Pulmonary artery endothelial cell (primary cell): ENCODE data around the gene SHC2. TPM values are rescaled to one million over a fixed set of nuclear protein-coding genes. Genes with fewer than 3 reads are reported as not detected.
"Not testable (repeated sequence)": the region's sequence is repeated elsewhere in the genome, so short reads cannot be mapped to it uniquely, and the experiment has no call there.

Source experiments
- DNase-seq: peaks from one replicate; pipeline ENCODE4 v3.0.0-alpha.2; 2011; ENCODE audit warnings: low read depth, low spot score
- total RNA-seq: library from RNA; depleted of rRNA; stranded (reverse); fragments of >200 nt; gene quantifications from 2 replicates; pipeline ENCODE4 v1.2.3, GENCODE V29; 2014

Gene SHC2
- total RNA-seq, 1 donor from 2014 or later = 4.7 TPM

DNA sequence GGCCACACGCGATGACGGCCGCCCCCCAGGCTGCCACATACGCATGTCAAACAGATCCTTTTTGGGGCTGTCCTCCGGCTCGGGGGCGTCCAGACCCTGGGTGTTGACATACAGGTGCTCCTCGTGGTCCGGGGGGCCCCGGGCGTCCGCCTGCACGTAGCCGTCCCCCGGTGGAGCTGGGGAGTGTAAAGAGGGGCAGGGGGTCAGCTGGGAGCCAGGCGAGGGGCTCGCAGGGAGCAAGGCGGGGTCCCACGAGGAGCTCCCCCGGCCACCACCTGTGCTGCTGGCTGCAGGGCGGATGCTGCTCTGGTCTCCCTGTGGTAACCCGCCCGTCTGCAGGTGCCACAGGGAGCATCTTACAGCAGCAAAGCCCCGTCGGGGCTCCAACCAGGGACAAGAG, 35.8 kb downstream of the SHC2 start:
- DNase-seq = no peak

GRCh38 chr19:424546-424945, 36.3 kb downstream of the SHC2 start:
- no peak for DNase-seq

GRCh38 chr19:423691-424466, 37.0 kb downstream of the SHC2 start:
- no peak for DNase-seq

DNA sequence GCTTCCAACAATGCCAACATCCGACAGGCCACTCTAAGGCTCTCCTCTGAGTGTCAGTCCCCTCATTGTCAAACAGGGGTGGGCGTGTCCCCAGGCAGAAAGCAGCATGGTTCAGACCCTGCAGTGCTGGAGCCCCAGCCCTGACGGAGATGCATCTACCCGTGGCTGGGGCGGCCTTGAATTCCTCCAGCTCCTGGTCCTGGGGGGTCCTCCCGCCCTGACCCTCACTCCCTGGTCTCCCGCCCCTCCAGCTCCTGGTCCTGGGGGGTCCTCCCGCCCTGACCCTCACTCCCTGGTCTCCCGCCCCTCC, 38.0 kb downstream of the SHC2 start:
- DNase-seq = not testable (repeated sequence)

DNA sequence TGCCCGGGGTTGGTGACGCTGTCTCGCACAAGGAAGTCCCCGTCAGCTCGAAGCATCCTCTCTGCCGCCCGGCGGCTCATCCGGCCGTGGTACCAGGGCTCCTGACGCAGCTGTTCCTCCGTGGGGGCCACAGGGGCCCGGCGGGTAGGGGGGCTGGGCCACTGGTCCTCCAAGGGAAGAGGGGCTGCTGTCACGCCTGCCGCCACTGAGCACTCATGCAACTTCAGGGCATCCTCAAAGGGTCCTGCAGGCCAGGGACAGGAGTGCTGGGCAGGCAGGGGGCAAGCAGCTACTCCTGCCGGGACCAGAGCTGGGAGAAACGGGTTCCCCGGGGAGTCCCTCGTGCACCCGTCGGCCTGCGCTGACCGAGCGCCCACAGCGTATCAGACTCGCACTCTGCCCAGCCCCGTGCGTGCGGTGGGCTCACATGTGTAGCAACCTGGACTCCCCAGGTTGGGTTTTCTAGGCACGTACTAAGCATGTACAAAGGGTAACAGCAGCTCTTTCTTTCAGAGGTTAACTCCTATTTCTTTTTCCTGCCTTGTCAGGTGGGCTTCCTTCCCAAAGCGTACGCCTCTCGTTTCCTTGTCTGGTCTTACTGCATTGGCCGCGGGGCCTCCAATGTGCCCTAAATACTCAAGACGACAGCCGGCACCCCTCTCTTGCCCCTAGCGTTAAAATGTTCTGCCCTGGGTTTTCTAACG, 38.5 kb downstream of the SHC2 start:
- DNase-seq = no peak

- no peak for DNase-seq
Measured at GRCh38 chr19:419721-420515, 40.9 kb downstream of the SHC2 start.

- no peak for DNase-seq
Measured at GRCh38 chr19:418761-419671, 41.8 kb downstream of the SHC2 start.

DNA sequence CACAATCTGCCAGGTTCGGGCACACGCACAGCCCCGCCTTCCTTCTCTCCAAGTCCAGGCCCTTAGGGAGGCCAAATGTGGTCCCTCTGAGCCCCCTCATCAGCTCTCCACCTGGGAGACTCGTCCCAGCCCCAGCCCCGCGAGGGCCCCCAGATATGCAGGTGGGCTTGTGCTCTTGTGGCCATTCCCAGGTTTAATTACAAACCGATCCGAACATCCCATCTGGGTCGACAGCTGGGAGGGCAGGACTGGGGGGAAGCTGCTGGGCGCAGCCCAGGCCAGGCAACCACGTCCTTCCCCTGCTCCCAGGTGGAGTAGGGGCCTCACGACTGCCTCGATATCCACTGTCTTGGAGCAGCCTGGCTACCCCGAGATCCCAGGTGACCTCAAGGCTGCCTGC, 44.4 kb downstream of the SHC2 start:
- DNase-seq = no peak

DNA sequence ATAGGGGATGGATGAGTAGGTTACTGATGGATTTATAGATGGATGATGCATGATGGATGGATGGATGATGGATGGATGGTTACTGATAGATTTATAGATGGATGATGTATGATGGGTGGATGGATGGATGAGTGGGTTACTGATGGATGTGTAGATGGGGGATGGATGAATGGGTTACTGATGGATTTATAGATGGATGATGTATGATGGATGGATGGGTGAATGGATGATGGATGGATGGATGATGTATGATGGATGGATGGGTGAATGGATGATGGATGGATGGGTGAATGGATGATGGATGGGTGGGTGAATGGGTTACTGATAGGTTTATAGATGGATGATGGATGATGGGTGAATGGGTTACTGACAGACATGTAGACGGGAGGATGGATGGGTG, 45.5 kb downstream of the SHC2 start:
- no peak for DNase-seq

DNA sequence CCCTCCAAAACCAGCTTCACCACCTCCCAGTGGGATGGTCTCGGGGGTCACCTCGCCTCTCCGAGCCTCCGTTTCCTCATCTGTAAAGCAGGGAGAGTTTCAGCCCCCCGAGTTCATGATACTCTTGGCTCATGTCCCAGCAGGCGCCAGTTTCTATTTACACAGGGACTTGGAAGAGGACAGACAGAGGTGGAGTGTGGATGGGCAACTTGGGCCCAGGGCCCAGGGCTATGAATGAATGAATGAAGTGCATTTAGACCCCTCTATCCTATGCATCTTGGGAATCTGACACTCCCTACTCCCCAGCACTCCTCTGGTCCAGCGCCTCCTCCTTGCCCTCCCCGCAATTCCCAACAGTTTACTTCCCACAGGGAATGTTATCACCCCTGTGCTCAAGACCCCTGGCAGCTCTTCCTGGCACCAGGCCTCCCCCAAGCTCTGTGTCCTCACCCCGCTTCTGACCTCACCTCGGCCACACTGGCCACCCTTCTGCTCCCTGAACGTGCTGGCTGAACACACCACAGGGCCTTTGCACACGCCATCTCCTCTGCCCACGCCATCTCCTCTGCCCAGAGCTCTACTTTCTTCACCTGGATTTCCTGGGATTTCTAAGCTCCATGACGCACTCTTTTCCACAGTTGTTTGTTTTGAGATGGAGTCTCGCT, 46.9 kb downstream of the SHC2 start:
- no peak for DNase-seq

GRCh38 chr19:412356-413355, 48.2 kb downstream of the SHC2 start:
- DNase-seq = no peak

- DNase-seq = no peak
Measured at GRCh38 chr19:411723-412355, 49.0 kb downstream of the SHC2 start.

DNA sequence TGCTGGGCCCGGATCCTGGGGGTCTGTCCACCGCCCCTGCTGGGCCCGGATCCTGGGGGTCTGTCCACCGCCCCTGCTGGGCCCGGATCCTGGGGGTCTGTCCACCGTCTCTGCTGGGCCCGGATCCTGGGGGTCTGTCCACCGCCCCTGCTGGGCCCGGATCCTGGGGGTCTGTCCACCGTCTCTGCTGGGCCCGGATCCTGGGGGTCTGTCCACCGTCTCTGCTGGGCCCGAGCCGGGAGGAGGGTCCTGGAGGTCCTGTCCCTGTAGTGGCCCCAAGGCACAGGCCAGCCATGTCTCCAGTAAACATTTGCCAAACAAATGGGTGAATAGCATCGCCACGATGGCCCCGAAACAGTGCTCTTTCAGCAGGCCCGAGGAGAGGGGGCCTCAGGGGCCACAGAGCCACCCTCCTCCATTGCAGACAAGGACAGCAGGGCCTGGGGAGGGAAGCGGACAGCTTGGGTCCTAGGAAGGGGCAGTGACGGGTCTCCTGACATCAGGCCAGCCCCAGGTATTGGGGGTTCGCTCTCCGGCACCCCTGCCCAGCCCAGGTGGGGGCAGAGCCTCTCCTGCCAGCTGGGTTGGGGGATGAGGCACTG, 49.6 kb downstream of the SHC2 start:
- not testable (repeated sequence) for DNase-seq

DNA sequence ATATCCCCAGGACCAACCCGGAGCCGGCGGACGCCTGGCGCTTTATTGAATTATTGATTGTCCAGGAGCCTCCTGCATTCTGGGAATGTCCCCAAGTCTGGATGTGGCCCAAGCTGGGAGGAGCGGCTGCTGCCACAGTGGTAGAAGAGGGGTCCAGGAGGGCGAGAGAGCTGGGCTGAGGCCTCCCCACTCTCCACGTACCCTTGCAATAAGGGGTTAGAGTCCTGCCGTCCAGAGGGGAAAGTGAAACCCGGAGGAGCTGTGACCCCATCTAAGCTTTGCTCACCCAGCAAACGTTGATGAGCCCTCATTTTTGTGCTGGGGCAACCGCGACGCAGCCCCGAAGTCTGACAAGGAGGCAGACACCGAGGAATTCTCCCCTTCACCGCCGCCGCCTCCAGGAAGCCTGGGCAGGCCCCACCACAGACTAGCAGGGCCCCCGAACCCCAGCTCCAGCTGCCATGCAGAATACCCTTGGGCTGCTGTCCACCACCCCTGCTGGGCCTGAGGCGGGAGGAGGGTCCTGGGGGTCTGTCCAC, 50.5 kb downstream of the SHC2 start:
- no peak for DNase-seq

- no peak for DNase-seq
Measured at GRCh38 chr19:409516-410242, 51.2 kb downstream of the SHC2 start.

DNA sequence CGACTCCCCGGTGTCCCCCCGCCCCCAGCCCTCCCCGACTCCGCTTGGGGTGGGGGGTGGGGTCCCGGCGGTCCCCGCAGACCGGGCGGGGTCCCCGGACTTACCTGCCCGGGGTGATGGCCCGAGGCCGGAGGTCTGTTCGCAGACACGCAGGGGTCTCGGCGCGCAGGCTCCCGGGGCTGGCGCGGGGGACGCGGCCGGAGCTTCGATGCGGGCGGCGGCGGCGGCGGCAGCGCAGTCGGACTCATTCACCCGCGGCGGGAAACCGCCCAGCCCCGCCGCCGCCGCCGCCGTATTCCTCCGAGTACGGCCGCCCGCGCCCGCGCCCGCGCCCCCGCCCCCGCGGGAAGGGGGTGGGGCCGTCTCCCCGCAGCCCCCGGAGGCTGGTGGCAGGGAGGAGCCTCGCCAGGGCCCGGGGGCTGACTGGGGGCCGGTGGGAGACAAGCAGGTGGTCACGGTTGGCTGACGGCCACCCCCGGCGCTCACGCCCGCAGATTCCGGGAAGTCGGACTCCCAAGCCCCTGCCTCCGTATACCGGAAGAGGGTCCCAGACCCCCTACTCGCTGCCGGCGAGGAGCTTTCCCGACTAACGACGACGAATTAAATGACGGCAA, 51.8 kb downstream of the SHC2 start, which contains the start of gene C2CD4C:
C2CD4C (minus strand) TSS at position 246 of the 614 bp plus-strand sequence. CDS start 786 bp downstream, outside the sequence.
- no peak for DNase-seq

DNA sequence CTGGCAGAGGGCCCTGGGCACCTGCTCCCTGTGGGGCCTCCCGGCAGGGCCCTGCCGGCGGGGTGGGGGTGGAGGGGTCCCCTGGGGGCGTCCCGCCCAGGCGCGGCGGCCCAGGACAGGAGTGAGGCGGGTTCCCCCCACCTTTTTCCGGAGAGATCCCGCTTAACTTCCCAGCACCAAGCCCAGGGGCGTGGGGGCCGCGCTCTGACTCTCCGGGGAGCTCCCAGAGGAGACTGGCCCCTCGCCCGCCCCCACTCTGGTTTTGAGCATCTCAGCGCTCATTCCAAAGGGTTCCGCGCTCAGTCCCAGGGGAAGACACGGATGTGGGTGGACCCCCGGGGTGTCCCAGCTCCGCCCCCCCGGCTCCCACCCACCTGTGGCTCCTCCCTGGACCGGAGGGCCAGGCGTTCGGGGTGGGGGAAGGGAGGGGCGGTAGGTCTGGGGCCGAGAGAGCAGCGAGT, 52.4 kb downstream of the SHC2 start:
- no peak for DNase-seq
